SK-N-SH (cell line): Measurements from ENCODE around the gene ANKRD33B. TPM values are rescaled to one million over a fixed set of nuclear protein-coding genes. Genes with fewer than 3 reads are reported as not detected.

Experiments
- CTCF ChIA-PET: fragments of 300-600, 350-600 bp; formaldehyde crosslinking; extraction: SDS; loops from one replicate; lab custom pipeline; 2021; lab: Yijun Ruan, JAX
- POLR2A ChIA-PET: fragments of 350-600 bp; sonication (Branson Sonifier 250); formaldehyde crosslinking; extraction: SDS; loops from one replicate; lab custom pipeline; 2020; ENCODE audit warnings: antibody characterized with exemption, inconsistent platforms; lab: Yijun Ruan, JAX
- DNase-seq: peaks from one replicate; pipeline ENCODE4 v3.0.0; 2012
- H2AFZ ChIP-seq: fragments of 200-600 bp; sonication (generic); 2 replicates; pipeline ENCODE4 v1.8.1; 2016; ENCODE audit warnings: antibody characterized with exemption, mild to moderate bottlenecking, low read depth
- H3F3A ChIP-seq: fragments of 200-600 bp; sonication (generic); replicated peaks from 2 replicates; pipeline ENCODE3; 2016; ENCODE audit warnings: antibody characterized with exemption, mild to moderate bottlenecking; ENCODE audit not compliant: insufficient read depth
- H3K27ac ChIP-seq, 2 experiments: fragments of 200-500 bp in 1 of 2; fragments of 200-600 bp in 1 of 2; sonication (Bioruptor generic) in 1 of 2; sonication (generic), shearing (Covaris generic) in 1 of 2; 2 replicates each; pipeline versions ENCODE4 v1.5.1 to v1.6.1; 2014 to 2016; ENCODE audit warnings: low read depth in 2 of 2, inconsistent platforms in 1 of 2, low read length in 1 of 2, mild to moderate bottlenecking in 1 of 2, mixed read lengths in 1 of 2
- H3K27me3 ChIP-seq: fragments of 200-600 bp; sonication (generic), shearing (Covaris generic); 2 replicates; pipeline ENCODE4 v1.6.1; 2016; ENCODE audit warnings: mixed run types; ENCODE audit not compliant: insufficient read depth
- H3K36me3 ChIP-seq, 2 experiments: fragments of 200-500 bp in 1 of 2; fragments of 200-600 bp in 1 of 2; sonication (Bioruptor generic) in 1 of 2; sonication (generic) in 1 of 2; replicated peaks in 1 of 2; 2 replicates each; pipeline versions ENCODE3 to v1.5.1; 2014 to 2016; ENCODE audit warnings: low read length in 1 of 2, mild to moderate bottlenecking in 1 of 2; ENCODE audit not compliant: insufficient read depth in 2 of 2, control insufficient read depth in 1 of 2
- H3K4me1 ChIP-seq, 2 experiments: fragments of 200-500 bp in 1 of 2; fragments of 200-600 bp in 1 of 2; sonication (Bioruptor generic) in 1 of 2; sonication (generic), shearing (Covaris generic) in 1 of 2; 2 replicates each; pipeline versions ENCODE4 v1.5.1 to v1.6.1; 2014 to 2016; ENCODE audit warnings: low read depth in 1 of 2, low read length in 1 of 2, mixed run types in 1 of 2; ENCODE audit not compliant: insufficient read depth in 2 of 2, control insufficient read depth in 1 of 2
- H3K4me2 ChIP-seq: fragments of 200-600 bp; sonication (generic), shearing (Covaris generic); 2 replicates; pipeline ENCODE4 v1.6.1; 2017; ENCODE audit warnings: mixed run types
- H3K4me3 ChIP-seq, 2 experiments: fragments of 200-500 bp in 1 of 2; fragments of 200-600 bp in 1 of 2; sonication (Bioruptor generic) in 1 of 2; sonication (generic), shearing (Covaris generic) in 1 of 2; 2 replicates each; pipeline versions ENCODE4 v1.5.1 to v1.8.1; 2014 to 2016; ENCODE audit warnings: low read depth in 2 of 2, inconsistent platforms in 1 of 2, low read length in 1 of 2, mild to moderate bottlenecking in 1 of 2, mixed read lengths in 1 of 2, moderate library complexity in 1 of 2
- H3K79me2 ChIP-seq: fragments of 200-600 bp; sonication (generic); 2 replicates; pipeline ENCODE4 v1.8.1; 2017; ENCODE audit warnings: mild to moderate bottlenecking; ENCODE audit not compliant: insufficient read depth
- H3K9ac ChIP-seq: fragments of 200-600 bp; sonication (generic); 2 replicates; pipeline ENCODE4 v1.6.1; 2017; ENCODE audit warnings: mixed run types
- H3K9me2 ChIP-seq: fragments of 200-600 bp; sonication (generic); 2 replicates; pipeline ENCODE4 v1.6.1; 2017; ENCODE audit warnings: mixed run types
- H3K9me3 ChIP-seq: fragments of 200-600 bp; sonication (generic); 2 replicates; pipeline ENCODE4 v1.6.1; 2017; ENCODE audit warnings: mixed run types, mild to moderate bottlenecking, moderate library complexity
- H4K20me1 ChIP-seq: fragments of 200-600 bp; sonication (generic); 2 replicates; pipeline ENCODE4 v1.6.1; 2017; ENCODE audit warnings: mild to moderate bottlenecking, mixed run types; ENCODE audit not compliant: insufficient read depth
- EP300 ChIP-seq, 2 experiments: IDR thresholded peaks; 2 replicates each; pipeline versions ENCODE4 v1.4.0 to v1.6.1; 2012; ENCODE audit warnings: borderline replicate concordance in 1 of 2, low read depth in 1 of 2, low read length in 1 of 2
- FOSL2 ChIP-seq: IDR thresholded peaks from 2 replicates; pipeline ENCODE4 v1.4.0; 2012; ENCODE audit warnings: low read depth, mild to moderate bottlenecking, moderate library complexity, borderline replicate concordance
- GATA2 ChIP-seq: sonication (generic); formaldehyde crosslinking; IDR thresholded peaks from 2 replicates; pipeline ENCODE4 v1.5.0; 2020; ENCODE audit warnings: mild to moderate bottlenecking, missing genetic modification reagents
- MEF2A ChIP-seq: IDR thresholded peaks from 2 replicates; pipeline ENCODE4 v1.4.0; 2012; ENCODE audit warnings: low read depth, borderline replicate concordance
- MXI1 ChIP-seq: IDR thresholded peaks from 2 replicates; pipeline ENCODE4 v1.6.1; 2012; ENCODE audit warnings: mild to moderate bottlenecking, low read depth, low read length, improper control_type of control experiment
- NFIC ChIP-seq: IDR thresholded peaks from 2 replicates; pipeline ENCODE4 v1.4.0; 2012; ENCODE audit warnings: borderline replicate concordance
- NRF1 ChIP-seq: IDR thresholded peaks from 2 replicates; pipeline ENCODE4 v1.6.1; 2012; ENCODE audit warnings: low read depth, mild to moderate bottlenecking, low read length
- POLR2AphosphoS5 ChIP-seq: IDR thresholded peaks from 2 replicates; pipeline ENCODE4 v1.6.1; 2012; ENCODE audit warnings: low read depth, low read length
- RAD21 ChIP-seq: IDR thresholded peaks from 2 replicates; pipeline ENCODE4 v1.6.1; 2012; ENCODE audit warnings: mild to moderate bottlenecking, low read length
- RCOR1 ChIP-seq: fragments of 150-350 bp; IDR thresholded peaks from 2 replicates; pipeline ENCODE4 v1.6.1; 2017; ENCODE audit warnings: antibody characterized with exemption, low read length
- RFX5 ChIP-seq: IDR thresholded peaks from 2 replicates; pipeline ENCODE4 v1.6.1; 2012; ENCODE audit warnings: mild to moderate bottlenecking, improper control_type of control experiment, low read length
- SMC3 ChIP-seq: IDR thresholded peaks from 2 replicates; pipeline ENCODE4 v1.6.1; 2012; ENCODE audit warnings: low read depth, low read length, improper control_type of control experiment
- TCF12 ChIP-seq: IDR thresholded peaks from 2 replicates; pipeline ENCODE4 v1.4.0; 2012
- TEAD4 ChIP-seq: IDR thresholded peaks from 2 replicates; pipeline ENCODE4 v1.4.0; 2012; ENCODE audit warnings: mild to moderate bottlenecking, borderline replicate concordance; ENCODE audit not compliant: insufficient read depth
- YY1 ChIP-seq: IDR thresholded peaks from 2 replicates; pipeline ENCODE4 v1.4.0; 2012; ENCODE audit warnings: low read depth, mild to moderate bottlenecking
- WGBS: methylation state at CpG from one replicate; pipeline ENCODE4 v1.1.6; 2017; ENCODE audit warnings: low lambda C conversion rate; 5-methylcytosine and 5-hydroxymethylcytosine counted together
- polyA plus RNA-seq, 3 experiments: library from polyadenylated mRNA; depleted of rRNA; stranded (reverse); fragments of >200 nt; gene quantifications; 2 replicates each; pipeline ENCODE4 v1.2.3, GENCODE V29; 2012
- TF ChIP-seq, protein P1 (sequence below): fragments of 150-350 bp; IDR thresholded peaks from 2 replicates; pipeline ENCODE4 v1.6.1; 2017; ENCODE audit warnings: antibody characterized with exemption, low read length, low read depth, borderline replicate concordance
- TF ChIP-seq, protein P2 (sequence below): IDR thresholded peaks from 2 replicates; pipeline ENCODE4 v1.6.1; 2012; ENCODE audit warnings: mild to moderate bottlenecking, low read depth, low read length, moderate library complexity
- TF ChIP-seq, protein P3 (sequence below): IDR thresholded peaks from 2 replicates; pipeline ENCODE4 v1.4.0; 2012; ENCODE audit warnings: low read depth, borderline replicate concordance
- TF ChIP-seq, protein P4 (sequence below): IDR thresholded peaks from 2 replicates; pipeline ENCODE4 v1.4.0; 2012; ENCODE audit warnings: low read depth, borderline replicate concordance
- TF ChIP-seq, protein P5 (sequence below): IDR thresholded peaks from 2 replicates; pipeline ENCODE4 v1.4.0; 2012; ENCODE audit warnings: low read depth

ANKRD33B gene
- polyA plus RNA-seq, 1 of the 3 experiments (the other 2 are of a cell fraction), result 1.8 TPM

DNA sequence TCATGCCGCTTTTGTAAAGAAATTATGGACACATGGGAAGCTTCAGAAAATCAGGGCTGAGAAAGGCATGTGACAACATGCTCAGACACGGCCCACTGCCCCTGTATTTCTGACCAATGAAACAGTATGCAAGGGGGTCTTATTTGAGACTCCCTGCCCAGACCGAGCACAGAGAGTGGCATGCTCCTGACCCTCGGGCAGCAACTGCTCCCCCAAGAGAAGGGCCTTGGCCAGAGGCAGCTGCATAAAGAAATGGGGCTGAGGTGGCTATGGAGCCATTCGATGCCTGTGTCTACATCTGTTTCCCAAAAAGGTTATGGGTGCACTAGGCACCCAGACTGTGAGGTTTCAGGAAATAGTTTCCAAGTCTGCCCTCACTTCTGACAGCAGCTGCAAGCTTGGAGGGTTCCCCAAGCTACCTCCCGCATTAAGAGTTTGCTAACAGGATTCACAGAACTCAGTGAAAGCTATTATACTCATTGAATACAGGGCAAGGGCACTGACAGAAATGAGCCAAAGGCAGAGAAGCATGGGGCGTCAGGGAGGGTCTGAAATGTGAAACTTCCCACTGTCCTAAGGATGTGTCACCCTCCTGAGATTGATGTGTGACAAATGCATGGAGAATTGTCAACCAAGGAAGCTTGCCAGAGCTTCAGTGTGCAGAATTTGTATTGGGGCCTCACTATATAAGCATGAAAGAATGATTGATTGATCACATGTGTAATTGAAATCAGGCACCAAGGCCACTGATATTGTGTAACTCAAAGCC lies 102.8 kb downstream of the ANKRD33B start:
- peaks cover 12 to 58% of the 10 kb centered on the region in 2 experiments for H3K4me1 ChIP-seq
- ChIA-PET CTCF (interaction anchor here (1.1 kb wide), 1 partner anchor 214 kb away, joined by 4 read pairs; no protein-coding TSS in a partner anchor), POLR2A (no interaction called here)
- no peak for DNase-seq
- no peaks in the 10 kb centered on the region for H3K9me3 ChIP-seq
- no peaks in the 10 kb centered on the region for H3K27me3 ChIP-seq
- WGBS, result 71% methylated on average over 6 of the region's 7 CpGs
- no peaks in the 10 kb centered on the region for H4K20me1 ChIP-seq
- no peak overlapping the region for H3K4me3 ChIP-seq
- no peaks in the 10 kb centered on the region for H3F3A ChIP-seq
- H2AFZ ChIP-seq, result no peak overlapping the region
- TF ChIP-seq, protein P1, sequence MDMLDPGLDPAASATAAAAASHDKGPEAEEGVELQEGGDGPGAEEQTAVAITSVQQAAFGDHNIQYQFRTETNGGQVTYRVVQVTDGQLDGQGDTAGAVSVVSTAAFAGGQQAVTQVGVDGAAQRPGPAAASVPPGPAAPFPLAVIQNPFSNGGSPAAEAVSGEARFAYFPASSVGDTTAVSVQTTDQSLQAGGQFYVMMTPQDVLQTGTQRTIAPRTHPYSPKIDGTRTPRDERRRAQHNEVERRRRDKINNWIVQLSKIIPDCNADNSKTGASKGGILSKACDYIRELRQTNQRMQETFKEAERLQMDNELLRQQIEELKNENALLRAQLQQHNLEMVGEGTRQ, result no peak
- no peak for TF ChIP-seq SMC3
- TF ChIP-seq RFX5, result no peak
- TF ChIP-seq, protein P2, sequence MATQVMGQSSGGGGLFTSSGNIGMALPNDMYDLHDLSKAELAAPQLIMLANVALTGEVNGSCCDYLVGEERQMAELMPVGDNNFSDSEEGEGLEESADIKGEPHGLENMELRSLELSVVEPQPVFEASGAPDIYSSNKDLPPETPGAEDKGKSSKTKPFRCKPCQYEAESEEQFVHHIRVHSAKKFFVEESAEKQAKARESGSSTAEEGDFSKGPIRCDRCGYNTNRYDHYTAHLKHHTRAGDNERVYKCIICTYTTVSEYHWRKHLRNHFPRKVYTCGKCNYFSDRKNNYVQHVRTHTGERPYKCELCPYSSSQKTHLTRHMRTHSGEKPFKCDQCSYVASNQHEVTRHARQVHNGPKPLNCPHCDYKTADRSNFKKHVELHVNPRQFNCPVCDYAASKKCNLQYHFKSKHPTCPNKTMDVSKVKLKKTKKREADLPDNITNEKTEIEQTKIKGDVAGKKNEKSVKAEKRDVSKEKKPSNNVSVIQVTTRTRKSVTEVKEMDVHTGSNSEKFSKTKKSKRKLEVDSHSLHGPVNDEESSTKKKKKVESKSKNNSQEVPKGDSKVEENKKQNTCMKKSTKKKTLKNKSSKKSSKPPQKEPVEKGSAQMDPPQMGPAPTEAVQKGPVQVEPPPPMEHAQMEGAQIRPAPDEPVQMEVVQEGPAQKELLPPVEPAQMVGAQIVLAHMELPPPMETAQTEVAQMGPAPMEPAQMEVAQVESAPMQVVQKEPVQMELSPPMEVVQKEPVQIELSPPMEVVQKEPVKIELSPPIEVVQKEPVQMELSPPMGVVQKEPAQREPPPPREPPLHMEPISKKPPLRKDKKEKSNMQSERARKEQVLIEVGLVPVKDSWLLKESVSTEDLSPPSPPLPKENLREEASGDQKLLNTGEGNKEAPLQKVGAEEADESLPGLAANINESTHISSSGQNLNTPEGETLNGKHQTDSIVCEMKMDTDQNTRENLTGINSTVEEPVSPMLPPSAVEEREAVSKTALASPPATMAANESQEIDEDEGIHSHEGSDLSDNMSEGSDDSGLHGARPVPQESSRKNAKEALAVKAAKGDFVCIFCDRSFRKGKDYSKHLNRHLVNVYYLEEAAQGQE, result no peak
- no peak for TF ChIP-seq RCOR1
- TF ChIP-seq YY1, result no peak
- TF ChIP-seq EP300 (IDR thresholded peaks at IDR 0.05; ENCODE audit: borderline replicate concordance in 1 of 2, low read depth in 1 of 2, low read length in 1 of 2), result no peak
- no peak for TF ChIP-seq FOSL2
- no peak for TF ChIP-seq NRF1
- no peak for TF ChIP-seq MEF2A
- TF ChIP-seq GATA2 (CRISPR knock-in tag), result no peak
- TF ChIP-seq TCF12, result no peak
- no peak for TF ChIP-seq POLR2AphosphoS5
- TF ChIP-seq RAD21, result no peak
- TF ChIP-seq TEAD4, result no peak
- TF ChIP-seq MXI1, result no peak
- TF ChIP-seq, protein P3, sequence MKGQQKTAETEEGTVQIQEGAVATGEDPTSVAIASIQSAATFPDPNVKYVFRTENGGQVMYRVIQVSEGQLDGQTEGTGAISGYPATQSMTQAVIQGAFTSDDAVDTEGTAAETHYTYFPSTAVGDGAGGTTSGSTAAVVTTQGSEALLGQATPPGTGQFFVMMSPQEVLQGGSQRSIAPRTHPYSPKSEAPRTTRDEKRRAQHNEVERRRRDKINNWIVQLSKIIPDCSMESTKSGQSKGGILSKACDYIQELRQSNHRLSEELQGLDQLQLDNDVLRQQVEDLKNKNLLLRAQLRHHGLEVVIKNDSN, result no peak
- TF ChIP-seq, protein P4, sequence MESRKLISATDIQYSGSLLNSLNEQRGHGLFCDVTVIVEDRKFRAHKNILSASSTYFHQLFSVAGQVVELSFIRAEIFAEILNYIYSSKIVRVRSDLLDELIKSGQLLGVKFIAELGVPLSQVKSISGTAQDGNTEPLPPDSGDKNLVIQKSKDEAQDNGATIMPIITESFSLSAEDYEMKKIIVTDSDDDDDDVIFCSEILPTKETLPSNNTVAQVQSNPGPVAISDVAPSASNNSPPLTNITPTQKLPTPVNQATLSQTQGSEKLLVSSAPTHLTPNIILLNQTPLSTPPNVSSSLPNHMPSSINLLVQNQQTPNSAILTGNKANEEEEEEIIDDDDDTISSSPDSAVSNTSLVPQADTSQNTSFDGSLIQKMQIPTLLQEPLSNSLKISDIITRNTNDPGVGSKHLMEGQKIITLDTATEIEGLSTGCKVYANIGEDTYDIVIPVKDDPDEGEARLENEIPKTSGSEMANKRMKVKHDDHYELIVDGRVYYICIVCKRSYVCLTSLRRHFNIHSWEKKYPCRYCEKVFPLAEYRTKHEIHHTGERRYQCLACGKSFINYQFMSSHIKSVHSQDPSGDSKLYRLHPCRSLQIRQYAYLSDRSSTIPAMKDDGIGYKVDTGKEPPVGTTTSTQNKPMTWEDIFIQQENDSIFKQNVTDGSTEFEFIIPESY, result no peak
- TF ChIP-seq NFIC, result no peak
- TF ChIP-seq, protein P5, sequence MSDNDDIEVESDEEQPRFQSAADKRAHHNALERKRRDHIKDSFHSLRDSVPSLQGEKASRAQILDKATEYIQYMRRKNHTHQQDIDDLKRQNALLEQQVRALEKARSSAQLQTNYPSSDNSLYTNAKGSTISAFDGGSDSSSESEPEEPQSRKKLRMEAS, result no peak
- H3K9me2 ChIP-seq, result no peaks in the 10 kb centered on the region
- no peaks in the 10 kb centered on the region for H3K36me3 ChIP-seq
- no peak overlapping the region for H3K4me2 ChIP-seq
- H3K9ac ChIP-seq, result no peak overlapping the region
- no peak overlapping the region; a peak in 1 of 4 replicates for H3K27ac ChIP-seq
- H3K79me2 ChIP-seq, result no peaks in the 10 kb centered on the region
